ENCODE data around the gene FARP2. TPM values are rescaled to one million over a fixed set of nuclear protein-coding genes. Genes with fewer than 3 reads are reported as not detected.

FARP2 gene
- total RNA-seq, 1 experiment from 2014 or later = 37.2 TPM

GRCh38 chr2:241473399-241473798 lies 117.3 kb downstream of the FARP2 start:
- no peak for TF ChIP-seq CTCF (IDR thresholded peaks at IDR 0.05; ENCODE audit: insufficient read depth in 1 of 2, low read depth in 1 of 2, low read length in 1 of 2, severe bottlenecking in 1 of 2, unreplicated experiment in 1 of 2)
- no peak for DNase-seq
- H3K9me3 Mint-ChIP-seq (ENCODE audit: unreplicated experiment) = no peaks in the 10 kb centered on the region
- ChIA-PET POLR2A (no interaction called here), CTCF (no interaction called here)
- H3K27me3 Mint-ChIP-seq (ENCODE audit: insufficient read depth, unreplicated experiment) = peaks cover 4% of the 10 kb centered on the region
- Histone ChIP-seq H3K36me3 (ENCODE audit: control insufficient read depth, insufficient read depth, low read length) (no peaks in the 10 kb centered on the region), H3K4me1 (no peaks in the 10 kb centered on the region), H3K27me3 (replicated peaks; ENCODE audit: control insufficient read depth, insufficient read depth, low read length) (no peaks in the 10 kb centered on the region), H3K9me3 (no peaks in the 10 kb centered on the region), H3K4me3 (ENCODE audit: low read depth, low read length) (no peak overlapping the region)
- H3K36me3 Mint-ChIP-seq (ENCODE audit: insufficient read depth, unreplicated experiment) = no peaks in the 10 kb centered on the region
- H3K4me3 Mint-ChIP-seq (ENCODE audit: unreplicated experiment) = no peak overlapping the region
- no peak overlapping the region for H3K27ac Mint-ChIP-seq (ENCODE audit: unreplicated experiment)
- BruUV-seq (replicated peaks) = no TSS peak
- H3K4me1 Mint-ChIP-seq (ENCODE audit: low read depth, unreplicated experiment) = no peaks in the 10 kb centered on the region
- intact Hi-C loops (cut with micrococcal nuclease; ENCODE audit: unreplicated experiment) = no loop called here

DNA sequence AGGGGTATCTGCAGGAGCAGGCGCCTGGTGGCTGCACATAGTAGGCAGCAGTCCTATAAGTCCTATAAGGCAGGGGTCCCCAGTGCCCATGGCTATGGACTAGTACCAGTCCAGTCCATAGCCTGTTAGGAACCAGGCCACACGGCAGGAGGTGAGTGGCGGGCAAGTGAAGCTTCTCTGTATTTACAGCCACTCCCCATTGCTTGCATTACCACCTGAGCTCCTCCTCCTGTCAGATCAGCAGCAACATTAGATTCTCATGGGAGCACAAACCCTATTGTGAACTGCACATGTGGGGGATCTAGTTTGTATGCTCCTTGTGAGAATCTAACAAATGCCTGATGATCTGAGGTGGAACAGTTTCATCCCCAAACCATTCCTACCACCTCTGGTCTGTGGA lies 119.2 kb downstream of the FARP2 start:
- Mint-ChIP-seq H3K27ac (ENCODE audit: unreplicated experiment) (no peak overlapping the region), H3K4me3 (ENCODE audit: unreplicated experiment) (no peak overlapping the region), H3K36me3 (ENCODE audit: insufficient read depth, unreplicated experiment) (no peaks in the 10 kb centered on the region), H3K4me1 (ENCODE audit: low read depth, unreplicated experiment) (no peaks in the 10 kb centered on the region), H3K27me3 (ENCODE audit: insufficient read depth, unreplicated experiment) (peaks cover 4% of the 10 kb centered on the region), H3K9me3 (ENCODE audit: unreplicated experiment) (no peaks in the 10 kb centered on the region)
- no peak for DNase-seq
- no peaks in the 10 kb centered on the region for H3K27me3 ChIP-seq (replicated peaks; ENCODE audit: control insufficient read depth, insufficient read depth, low read length)
- no peaks in the 10 kb centered on the region for H3K36me3 ChIP-seq (ENCODE audit: control insufficient read depth, insufficient read depth, low read length)
- no peak overlapping the region for H3K4me3 ChIP-seq (ENCODE audit: low read depth, low read length)
- no peaks in the 10 kb centered on the region for H3K4me1 ChIP-seq
- no TSS peak for BruUV-seq (replicated peaks)
- no peaks in the 10 kb centered on the region for H3K9me3 ChIP-seq
- ChIA-PET POLR2A (no interaction called here), CTCF (no interaction called here)
- no peak for TF ChIP-seq CTCF (IDR thresholded peaks at IDR 0.05; ENCODE audit: insufficient read depth in 1 of 2, low read depth in 1 of 2, low read length in 1 of 2, severe bottlenecking in 1 of 2, unreplicated experiment in 1 of 2)
- intact Hi-C loops (cut with micrococcal nuclease; ENCODE audit: unreplicated experiment) = no loop called here

GRCh38 chr2:241478166-241478565 lies 122.1 kb downstream of the FARP2 start:
- H3K27me3 Mint-ChIP-seq (ENCODE audit: insufficient read depth, unreplicated experiment) = no peaks in the 10 kb centered on the region
- POLR2A ChIA-PET = no interaction called here
- H3K4me1 ChIP-seq = no peaks in the 10 kb centered on the region
- H3K4me3 ChIP-seq (ENCODE audit: low read depth, low read length) = no peak overlapping the region
- H3K27ac Mint-ChIP-seq (ENCODE audit: unreplicated experiment) = no peak overlapping the region
- H3K9me3 Mint-ChIP-seq (ENCODE audit: unreplicated experiment) = no peaks in the 10 kb centered on the region
- no TSS peak for BruUV-seq (replicated peaks)
- H3K36me3 Mint-ChIP-seq (ENCODE audit: insufficient read depth, unreplicated experiment) = no peaks in the 10 kb centered on the region
- no peak for TF ChIP-seq CTCF (IDR thresholded peaks at IDR 0.05; ENCODE audit: insufficient read depth in 1 of 2, low read depth in 1 of 2, low read length in 1 of 2, severe bottlenecking in 1 of 2, unreplicated experiment in 1 of 2)
- CTCF ChIA-PET = no interaction called here
- no peaks in the 10 kb centered on the region for H3K4me1 Mint-ChIP-seq (ENCODE audit: low read depth, unreplicated experiment)
- no peak for DNase-seq
- H3K9me3 ChIP-seq = no peaks in the 10 kb centered on the region
- H3K4me3 Mint-ChIP-seq (ENCODE audit: unreplicated experiment) = no peak overlapping the region
- H3K36me3 ChIP-seq (ENCODE audit: control insufficient read depth, insufficient read depth, low read length) = no peaks in the 10 kb centered on the region
- intact Hi-C loops (cut with micrococcal nuclease; ENCODE audit: unreplicated experiment) = no loop called here
- H3K27me3 ChIP-seq (replicated peaks; ENCODE audit: control insufficient read depth, insufficient read depth, low read length) = no peaks in the 10 kb centered on the region

Data from Caco-2 (cell line).